Heart right ventricle (tissue), 16 donors: ENCODE results near the gene PDF. TPM values are rescaled to one million over a fixed set of nuclear protein-coding genes. Genes with fewer than 3 reads are reported as not detected.

Source experiments
- ATAC-seq, 8 donors: fragments of 200-7000 bp; cut with Tn5 transposase; one replicate each; pipeline ENCODE4 v1.9.1; 2020; ENCODE audit warnings: mild to moderate bottlenecking in 8 of 8, moderate library complexity in 8 of 8, moderate number of reproducible peaks in 1 of 8
- DNase-seq, 2 donors: peaks; one replicate each; pipeline ENCODE4 v3.0.0-alpha.2; 2020
- H3K27ac ChIP-seq, 10 donors: fragments of 200-600 bp; sonication (generic) in 2 of 10; one replicate each; pipeline versions ENCODE4 v1.5.0 to v1.8.0; 2020 to 2022; ENCODE audit warnings: mild to moderate bottlenecking in 3 of 10
- H3K27me3 ChIP-seq, 7 donors: fragments of 200-600 bp; one replicate each; pipeline ENCODE4 v1.8.0; 2021 to 2022; ENCODE audit warnings: mild to moderate bottlenecking in 2 of 7
- H3K36me3 ChIP-seq, 9 donors: fragments of 200-600 bp; sonication (generic) in 1 of 9; one replicate each; pipeline versions ENCODE4 v1.5.0 to v1.8.0; 2020 to 2022; ENCODE audit warnings: mild to moderate bottlenecking in 2 of 9
- H3K4me1 ChIP-seq, 9 donors: fragments of 200-600 bp; sonication (generic) in 1 of 9; one replicate each; pipeline versions ENCODE4 v1.5.0 to v1.8.0; 2020 to 2022; ENCODE audit warnings: mild to moderate bottlenecking in 4 of 9
- H3K4me3 ChIP-seq, 10 donors: fragments of 200-600 bp; sonication (generic) in 2 of 10; one replicate each; pipeline versions ENCODE4 v1.5.0 to v1.8.0; 2020 to 2022; ENCODE audit warnings: mild to moderate bottlenecking in 7 of 10, moderate library complexity in 2 of 10
- H3K9me3 ChIP-seq, 11 donors: fragments of 200-600 bp in 10 of 11; sonication (generic) in 2 of 11; one replicate each; pipeline versions ENCODE4 v1.5.0 to v1.8.0; 2013 to 2022; ENCODE audit warnings: mild to moderate bottlenecking in 2 of 11, control low read depth in 1 of 11, moderate library complexity in 1 of 11
- WGBS, 2 donors: extraction: QIAGEN DNeasy Blood & Tissue Kit; methylation state at CpG; one replicate each; pipeline ENCODE4 v1.1.7; 2013; ENCODE audit warnings: inconsistent platforms in 1 of 2; 5-methylcytosine and 5-hydroxymethylcytosine counted together
- intact Hi-C, 10 donors: fragments of 100-400 bp; cut with DNase I; formaldehyde crosslinking; loops; one replicate each; pipeline versions ENCODE4 v1.11.1 to v1.14.2; 2022
- polyA plus RNA-seq, 2 donors: library from polyadenylated mRNA; stranded (reverse); fragments of 200-250 nt; gene quantifications; one replicate each; pipeline ENCODE4 v1.2.3, GENCODE V29; 2013
- total RNA-seq, 10 donors: library from RNA; stranded (reverse); fragmentation: NEBNext Ultra II Directional in 3 of 10; extraction: Animal tissue kit (Norgen Biotek cat#: 25700) in 3 of 10; gene quantifications; one replicate each; pipeline versions ENCODE4 v1.2.1 to v1.2.4, GENCODE V29; 2021 to 2023
- TF ChIP-seq, protein P1 (sequence below), 9 donors: fragments of 200-600 bp; sonication (generic) in 2 of 9; IDR thresholded peaks; one replicate each; pipeline versions ENCODE4 v1.5.0 to v1.8.0; 2021 to 2022; ENCODE audit warnings: antibody characterized with exemption in 9 of 9, mild to moderate bottlenecking in 5 of 9, moderate library complexity in 1 of 9
- donor health status: Arrhythmogenic right ventricular cardiomyopathy.
- donor health status: ischemic (EF 13 %, LVEDD 7.1; RV severe dilation, severe dysfunction).
- donor health status: healthy with polysubstance abuse.
- donor health status: DM: no; HTN: yes; CAD: no.
- donor health status: DM: no; HTN: no; CAD: no.
- donor health status: ischemic (EF 25% LVEDD 6.9; RV normal size, moderate dysfunction).
- donor health status: ischemic (EF 25% LVEDD 5.7; RV mildly dilated, moderate dysfunction).
- donor health status: healthy.
- donor health status: DM: yes; HTN: yes; CAD: no.
- donor health status: Ischemic cardiomyopathy.
- donor health status: ischemic (EF 35%, LVEDD 5.7; RV mildly dilated, moderate dysfunction).
- donor health status: nonischemic (EF 11% LVEDD 7.7; RV severe dilation, severe dysfunction).
- donor health status: DM: yes; HTN: yes; CAD: no.
- donor health status: PGD.
- donor health status: ischemic (EF 29% LVEDD 5.4; RV normal size, mild dysfunction).
- donor health status: nonischemic (EF 23%, LVEDD 6.1; RV moderate dilation, normal function).

The PDF gene
- total and polyA plus RNA-seq, 12 donors: 2.0 to 10.7 (median 5.4) TPM

DNA sequence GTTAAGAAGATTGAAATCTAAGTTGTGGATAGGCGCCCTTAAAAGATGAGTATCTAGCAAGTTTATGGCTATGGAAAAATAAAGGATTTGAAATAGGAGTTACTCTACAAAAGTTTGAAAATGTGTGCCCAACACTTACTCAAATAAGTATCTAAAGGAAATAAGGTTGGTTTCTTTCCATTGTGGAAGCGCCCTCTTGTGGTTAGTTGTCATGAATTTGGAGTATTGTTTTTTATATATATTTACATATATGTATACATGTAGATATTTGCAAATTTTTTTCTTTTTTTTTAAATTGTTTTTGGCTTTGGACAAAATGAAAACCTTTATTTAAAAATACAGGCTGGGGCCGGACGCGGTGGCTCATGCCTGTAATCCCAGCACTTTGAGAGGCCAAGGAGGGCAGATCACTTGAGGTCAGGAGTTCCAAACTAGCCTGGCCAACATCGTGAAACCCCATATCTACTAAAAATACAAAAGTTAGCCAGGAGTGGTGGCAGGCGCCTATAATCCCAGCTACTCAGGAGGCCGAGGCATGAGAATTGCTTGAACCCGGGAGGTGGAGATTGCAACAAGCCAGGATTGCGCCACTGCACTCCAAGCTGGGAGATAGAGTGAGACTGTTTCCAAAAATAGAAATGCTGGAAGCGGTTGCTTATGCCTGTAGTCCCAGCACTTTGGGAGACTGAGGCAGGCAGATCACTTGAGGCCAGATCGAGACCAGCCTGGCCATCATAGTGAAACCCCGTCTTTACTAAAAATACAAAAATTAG is 43.3 kb downstream of the PDF start:
- intact Hi-C loops: loop anchor here in 8 of 10 donors (1.0 to 10.0 kb wide), 7 partner anchors 102 to 382 kb away; partner anchors contain the start of gene SNTB2 (in 1 of the 8)
- H3K36me3 ChIP-seq: peaks cover 0 to 45% (median 3%) of the 10 kb centered on the region in 9 donors

DNA sequence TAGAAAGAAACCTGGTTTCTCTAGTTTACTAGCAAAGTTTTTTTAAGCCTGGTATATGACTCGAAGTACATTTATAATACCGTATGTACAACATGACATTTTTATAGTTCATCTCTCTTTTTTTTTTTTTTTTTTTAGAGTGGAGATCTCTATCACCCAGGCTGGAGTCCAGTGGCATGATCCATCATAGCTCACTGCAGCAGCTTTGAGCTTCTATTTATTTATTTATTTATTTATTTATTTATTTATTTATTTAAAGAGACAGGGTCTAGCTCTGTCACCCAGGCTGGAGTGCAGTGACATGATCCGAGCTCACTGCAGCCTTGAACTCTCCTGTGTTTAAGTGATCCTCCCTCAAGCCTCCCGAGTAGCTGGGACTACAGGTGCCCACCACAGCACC is 45.1 kb downstream of the PDF start:
- WGBS, 2 donors: 89 to 90% methylated on average over 4 of the region's 4 CpGs
- no peaks in the 10 kb centered on the region for H3K27me3 ChIP-seq
- no peaks in the 10 kb centered on the region for H3K9me3 ChIP-seq
- ATAC-seq: no peak
- H3K36me3 ChIP-seq: peaks cover 0 to 39% (median 3%) of the 10 kb centered on the region in 9 donors
- intact Hi-C loops: loop anchor here in 4 of 10 donors (5.0 to 10.0 kb wide), 3 partner anchors 100 to 380 kb away; partner anchors contain the start of gene SNTB2 (in 1 of the 4)
- DNase-seq: no peak
- no peak overlapping the region for H3K4me3 ChIP-seq
- H3K27ac ChIP-seq: no peak overlapping the region
- TF ChIP-seq, protein P1, sequence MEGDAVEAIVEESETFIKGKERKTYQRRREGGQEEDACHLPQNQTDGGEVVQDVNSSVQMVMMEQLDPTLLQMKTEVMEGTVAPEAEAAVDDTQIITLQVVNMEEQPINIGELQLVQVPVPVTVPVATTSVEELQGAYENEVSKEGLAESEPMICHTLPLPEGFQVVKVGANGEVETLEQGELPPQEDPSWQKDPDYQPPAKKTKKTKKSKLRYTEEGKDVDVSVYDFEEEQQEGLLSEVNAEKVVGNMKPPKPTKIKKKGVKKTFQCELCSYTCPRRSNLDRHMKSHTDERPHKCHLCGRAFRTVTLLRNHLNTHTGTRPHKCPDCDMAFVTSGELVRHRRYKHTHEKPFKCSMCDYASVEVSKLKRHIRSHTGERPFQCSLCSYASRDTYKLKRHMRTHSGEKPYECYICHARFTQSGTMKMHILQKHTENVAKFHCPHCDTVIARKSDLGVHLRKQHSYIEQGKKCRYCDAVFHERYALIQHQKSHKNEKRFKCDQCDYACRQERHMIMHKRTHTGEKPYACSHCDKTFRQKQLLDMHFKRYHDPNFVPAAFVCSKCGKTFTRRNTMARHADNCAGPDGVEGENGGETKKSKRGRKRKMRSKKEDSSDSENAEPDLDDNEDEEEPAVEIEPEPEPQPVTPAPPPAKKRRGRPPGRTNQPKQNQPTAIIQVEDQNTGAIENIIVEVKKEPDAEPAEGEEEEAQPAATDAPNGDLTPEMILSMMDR (IDR thresholded peaks at IDR 0.05): no peak
- H3K4me1 ChIP-seq: peaks cover 0 to 16% (median 10%) of the 10 kb centered on the region in 9 donors

More for the DNA sequence above, 43.3 kb downstream of the PDF start:
- no peaks in the 10 kb centered on the region for H3K27me3 ChIP-seq
- DNase-seq: peak; percentile 54 to 58
- no peak overlapping the region for H3K4me3 ChIP-seq
- no peaks in the 10 kb centered on the region for H3K9me3 ChIP-seq
- H3K27ac ChIP-seq: peak overlapping the region in 4 of 10 donors; percentile 18 to 48 (median 42)
- 40 to 47% methylated on average over 13 of the region's 13 CpGs for WGBS, 2 donors
- peak; percentile 68 to 92 (median 72) for ATAC-seq
- TF ChIP-seq, protein P1 (IDR thresholded peaks at IDR 0.05): peak; percentile 61 to 82 (median 71)
- H3K4me1 ChIP-seq: peaks cover 0 to 16% (median 10%) of the 10 kb centered on the region in 9 donors

DNA sequence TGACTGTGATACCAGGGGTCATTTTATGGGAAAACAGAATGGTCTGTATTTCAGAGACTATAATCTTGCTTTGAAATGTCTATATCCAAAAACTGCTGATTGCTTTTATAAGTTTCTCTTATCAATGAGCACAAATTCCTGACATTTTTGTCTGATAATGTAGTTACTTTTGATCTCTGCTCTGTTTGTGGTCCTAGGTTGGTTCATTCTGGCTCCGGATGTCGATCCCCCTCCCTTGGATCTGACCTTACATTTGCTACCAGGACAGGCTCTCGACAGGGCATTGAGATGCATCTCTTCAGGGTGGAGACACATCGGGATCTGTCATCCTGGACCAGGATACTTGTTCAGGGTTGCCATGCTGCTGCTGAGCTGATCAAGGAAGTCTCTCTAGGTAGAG is 46.5 kb downstream of the PDF start:
- Histone ChIP-seq H3K27ac (no peak overlapping the region), H3K4me1 (peaks cover 0 to 16% (median 10%) of the 10 kb centered on the region in 9 donors), H3K9me3 (no peaks in the 10 kb centered on the region), H3K4me3 (no peak overlapping the region), H3K36me3 (peaks cover 0 to 39% (median 3%) of the 10 kb centered on the region in 9 donors), H3K27me3 (no peaks in the 10 kb centered on the region)
- intact Hi-C loops: loop anchor here in 3 of 10 donors (5.0 to 10.0 kb wide), 3 partner anchors 99 to 379 kb away; partner anchors contain the start of gene SNTB2 (in 1 of the 3)
- ATAC-seq (no peak), DNase-seq (no peak)
- 65 to 67% methylated on average over 4 of the region's 4 CpGs for WGBS, 2 donors
- TF ChIP-seq, protein P1 (IDR thresholded peaks at IDR 0.05): no peak

DNA sequence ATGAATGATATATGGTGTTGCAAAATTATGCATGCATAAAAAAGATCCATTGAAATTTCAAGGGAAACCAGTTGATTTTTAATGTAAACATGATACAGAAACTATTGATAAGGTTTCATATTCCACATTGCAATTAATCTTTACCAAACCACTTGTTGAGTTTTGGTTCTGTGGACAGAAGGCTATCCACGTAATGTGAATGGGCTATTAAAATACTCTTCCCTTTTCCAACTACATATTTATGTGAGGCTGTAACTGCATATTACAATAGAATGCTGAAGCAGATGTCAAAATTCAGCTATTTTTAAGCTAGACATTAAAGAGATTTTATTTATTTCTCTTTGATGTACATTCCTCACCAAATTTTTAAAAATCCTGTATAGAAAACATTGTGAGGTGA is 53.0 kb downstream of the PDF start:
- Histone ChIP-seq H3K27me3 (no peaks in the 10 kb centered on the region), H3K27ac (peak overlapping the region in 2 of 10 donors; percentile 10 to 27), H3K9me3 (no peaks in the 10 kb centered on the region), H3K4me1 (peaks cover 0 to 27% (median 8%) of the 10 kb centered on the region in 9 donors), H3K36me3 (peaks cover 0 to 9% (median 0%) of the 10 kb centered on the region in 9 donors), H3K4me3 (no peak overlapping the region)
- no peak for DNase-seq
- TF ChIP-seq, protein P1 (IDR thresholded peaks at IDR 0.05): no peak
- 51 to 67% methylated on average over 1 of the region's 1 CpG for WGBS, 2 donors
- intact Hi-C loops: loop anchor here in 1 of 10 donors (10.0 kb wide), 1 partner anchor 83 kb away; no protein-coding TSS in a partner anchor
- ATAC-seq: no peak

Other genes starting within 250 kb of the PDF start
- 1 to 10 TPM in 1 of 10 donors, under 1 TPM in 9; 0.15 to 1.8 (median 0.38) TPM for gene HAS3, start 224.9 kb downstream of the PDF start, total RNA-seq
- gene HAS3, start 224.9 kb downstream of the PDF start, polyA plus RNA-seq: under 1 TPM; 0.22 to 0.65 TPM
- gene CHTF8, start 198.0 kb downstream of the PDF start, total RNA-seq: 10 to 100 TPM; 46.1 to 80.6 (median 55.6) TPM
- gene CHTF8, start 198.0 kb downstream of the PDF start, polyA plus RNA-seq: 10 to 100 TPM; 17.2 to 38.0 TPM
- gene UTP4, start 197.9 kb downstream of the PDF start, total RNA-seq: 10 to 100 TPM; 19.1 to 32.8 (median 26.8) TPM
- 10 to 100 TPM; 13.0 to 22.8 TPM for gene UTP4, start 197.9 kb downstream of the PDF start, polyA plus RNA-seq
- gene SNTB2, start 143.4 kb downstream of the PDF start, total RNA-seq: 10 to 100 TPM in 3 of 10 donors, 1 to 10 TPM in 7; 8.1 to 15.7 (median 9.5) TPM
- 1 to 10 TPM; 3.0 to 4.0 TPM for gene SNTB2, start 143.4 kb downstream of the PDF start, polyA plus RNA-seq
- gene VPS4A, start 19.2 kb downstream of the PDF start, total RNA-seq: 10 to 100 TPM; 24.2 to 35.1 (median 27.7) TPM
- 10 to 100 TPM; 38.8 to 44.6 TPM for gene VPS4A, start 19.2 kb downstream of the PDF start, polyA plus RNA-seq
- 10 to 100 TPM; 20.0 to 29.1 (median 23.7) TPM for gene COG8, start 9.0 kb upstream of the PDF start, total RNA-seq
- gene COG8, start 9.0 kb upstream of the PDF start, polyA plus RNA-seq: 10 to 100 TPM; 15.7 to 16.8 TPM
- 10 to 100 TPM in 1 of 10 donors, 1 to 10 TPM in 9; 6.1 to 15.8 (median 7.8) TPM for gene NIP7, start 9.2 kb upstream of the PDF start, total RNA-seq
- 1 to 10 TPM; 8.0 to 8.2 TPM for gene NIP7, start 9.2 kb upstream of the PDF start, polyA plus RNA-seq
- under 1 TPM in 4 of 10 donors, not detected in 6; 0.32 to 0.41 (median 0.38) TPM for gene TMED6, start 21.2 kb upstream of the PDF start, total RNA-seq
- gene TMED6, start 21.2 kb upstream of the PDF start, polyA plus RNA-seq: under 1 TPM in 1 of 2 donors, not detected in 1; 0.37 TPM
- gene TERF2, start 55.4 kb upstream of the PDF start, total RNA-seq: 10 to 100 TPM; 19.9 to 31.9 (median 28.3) TPM
- 10 to 100 TPM in 1 of 2 donors, 1 to 10 TPM in 1; 6.7 to 12.8 TPM for gene TERF2, start 55.4 kb upstream of the PDF start, polyA plus RNA-seq
- gene CYB5B, start 94.0 kb upstream of the PDF start, total RNA-seq: 10 to 100 TPM; 59.8 to 84.2 (median 72.5) TPM
- 10 to 100 TPM; 53.8 to 59.9 TPM for gene CYB5B, start 94.0 kb upstream of the PDF start, polyA plus RNA-seq
- 10 to 100 TPM; 14.6 to 23.7 (median 21.5) TPM for gene NFAT5, start 235.4 kb upstream of the PDF start, total RNA-seq
- gene NFAT5, start 235.4 kb upstream of the PDF start, polyA plus RNA-seq: 1 to 10 TPM; 1.7 to 5.6 TPM